Activated CD4-positive, alpha-beta T cell treated with anti-CD3 and anti-CD28 coated beads for 24 hours (primary cell): ENCODE data around the gene GFOD2.
"Not testable (repeated sequence)": the region's sequence is repeated elsewhere in the genome, so short reads cannot be mapped to it uniquely, and the experiment has no call there.

ENCODE experiments used
- DNase-seq, 2 donors: peaks; one replicate each; pipeline ENCODE4 v3.0.0-alpha.2; 2020; ENCODE audit warnings: low read depth in 2 of 2

Gene GFOD2

GRCh38 chr16:67704110-67704509, 15.0 kb downstream of the GFOD2 start:
- no peak for DNase-seq

- no peak for DNase-seq
Measured at GRCh38 chr16:67703626-67704025, 15.5 kb downstream of the GFOD2 start.

GRCh38 chr16:67702130-67702529, 17.0 kb downstream of the GFOD2 start:
- DNase-seq = no peak

- DNase-seq = no peak
Measured at GRCh38 chr16:67701420-67701819, 17.7 kb downstream of the GFOD2 start.

GRCh38 chr16:67699265-67699664, 19.9 kb downstream of the GFOD2 start:
- DNase-seq = no peak

GRCh38 chr16:67697422-67698185, 21.5 kb downstream of the GFOD2 start:
- no peak for DNase-seq

- DNase-seq = no peak
Measured at GRCh38 chr16:67694611-67695010, 24.5 kb downstream of the GFOD2 start.

- DNase-seq = not testable (repeated sequence)
Measured at GRCh38 chr16:67693517-67694285, 25.4 kb downstream of the GFOD2 start.

- DNase-seq = no peak
Measured at GRCh38 chr16:67685388-67686112, 33.6 kb downstream of the GFOD2 start.

GRCh38 chr16:67683767-67684166, 35.3 kb downstream of the GFOD2 start:
- no peak for DNase-seq

- no peak for DNase-seq
Measured at GRCh38 chr16:67679935-67680897, 38.9 kb downstream of the GFOD2 start.

- no peak for DNase-seq
Measured at GRCh38 chr16:67678354-67679023, 40.6 kb downstream of the GFOD2 start.

GRCh38 chr16:67677712-67678111, 41.4 kb downstream of the GFOD2 start:
- no peak for DNase-seq

- DNase-seq = no peak
Measured at GRCh38 chr16:67676939-67677338, 42.2 kb downstream of the GFOD2 start.

- no peak for DNase-seq
Measured at GRCh38 chr16:67676516-67676915, 42.6 kb downstream of the GFOD2 start.

GRCh38 chr16:67675999-67676398, 43.1 kb downstream of the GFOD2 start:
- DNase-seq = no peak

GRCh38 chr16:67675579-67675935, 43.6 kb downstream of the GFOD2 start:
- no peak for DNase-seq

GRCh38 chr16:67674851-67675578, 44.1 kb downstream of the GFOD2 start:
- no peak for DNase-seq

- DNase-seq = no peak
Measured at GRCh38 chr16:67673712-67674580, 45.2 kb downstream of the GFOD2 start.
